IPS DF 4.7 (cell line): ENCODE measurements around the gene MDC1.
"Not testable (repeated sequence)": the region's sequence is repeated elsewhere in the genome, so short reads cannot be mapped to it uniquely, and the experiment has no call there.

Source experiments
- DNase-seq: peaks from one replicate; pipeline ENCODE4 v3.0.0-alpha.2; 2013; ENCODE audit warnings: low spot score; ENCODE audit errors: extremely low read depth

MDC1 gene

DNA sequence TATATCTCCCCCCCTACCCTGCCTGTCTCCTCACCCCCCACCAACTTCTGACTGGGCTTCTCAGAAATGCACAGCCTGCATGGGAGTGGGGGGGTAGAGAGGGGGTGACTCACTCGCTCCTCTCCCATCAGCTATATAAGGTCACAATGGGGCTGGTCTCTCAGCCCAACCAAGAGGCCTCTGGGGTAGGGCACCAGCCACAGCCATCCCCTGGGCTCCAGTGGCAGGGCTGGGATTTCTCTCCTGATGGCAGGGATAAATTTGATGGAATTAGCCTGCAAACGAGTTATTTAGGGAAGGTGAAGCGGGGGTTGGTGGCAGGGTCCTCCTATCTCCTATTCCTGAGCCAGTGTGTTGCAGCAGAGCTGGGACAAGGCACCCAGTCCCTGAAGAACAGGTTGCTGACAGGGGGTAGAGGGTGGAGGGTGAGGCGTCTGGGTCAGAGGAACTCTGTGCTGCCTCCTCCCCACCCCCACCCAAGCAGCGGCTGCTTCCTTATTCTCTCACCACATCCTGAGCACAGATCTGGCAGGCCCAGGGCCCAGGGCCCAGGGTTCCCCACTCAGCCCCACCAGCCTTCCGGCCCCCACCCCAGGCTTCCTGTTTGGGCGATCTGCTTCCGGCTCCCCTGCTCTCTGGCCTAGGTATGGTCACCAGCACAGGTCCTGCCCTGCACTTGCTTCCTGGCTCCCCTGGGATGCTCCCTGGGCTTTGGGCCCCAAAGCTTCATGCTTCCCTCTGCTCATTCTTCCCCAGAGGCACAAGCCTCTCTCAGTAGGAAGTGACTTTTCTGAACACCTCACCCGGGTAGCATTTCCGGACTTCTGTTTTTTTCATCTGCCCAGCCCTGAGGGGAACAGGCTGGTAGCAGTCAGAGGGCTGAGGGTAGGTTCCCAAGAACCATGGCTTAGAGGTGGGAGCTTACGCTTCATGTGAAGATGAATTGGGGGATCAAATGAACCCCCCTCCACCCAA is 34.7 kb downstream of the MDC1 start:
- no peak for DNase-seq

DNA sequence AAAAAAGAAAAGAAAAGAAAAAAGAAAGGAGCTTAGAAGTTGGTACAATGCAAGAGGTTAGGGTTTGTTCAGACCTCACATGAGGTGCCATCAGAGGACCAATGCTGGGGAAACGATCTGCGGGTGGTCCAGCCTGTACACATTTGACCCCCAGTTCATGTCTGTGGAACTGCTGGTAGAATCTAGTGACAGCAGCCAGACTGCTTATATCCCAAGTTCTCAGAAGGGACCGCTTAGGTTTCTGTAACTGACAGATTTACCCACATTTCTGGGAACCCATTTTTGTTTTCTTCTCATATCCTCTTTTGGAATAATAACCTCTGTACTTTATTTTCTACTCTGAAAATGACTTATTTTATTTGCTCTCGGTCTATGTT is 35.3 kb downstream of the MDC1 start:
- no peak for DNase-seq

DNA sequence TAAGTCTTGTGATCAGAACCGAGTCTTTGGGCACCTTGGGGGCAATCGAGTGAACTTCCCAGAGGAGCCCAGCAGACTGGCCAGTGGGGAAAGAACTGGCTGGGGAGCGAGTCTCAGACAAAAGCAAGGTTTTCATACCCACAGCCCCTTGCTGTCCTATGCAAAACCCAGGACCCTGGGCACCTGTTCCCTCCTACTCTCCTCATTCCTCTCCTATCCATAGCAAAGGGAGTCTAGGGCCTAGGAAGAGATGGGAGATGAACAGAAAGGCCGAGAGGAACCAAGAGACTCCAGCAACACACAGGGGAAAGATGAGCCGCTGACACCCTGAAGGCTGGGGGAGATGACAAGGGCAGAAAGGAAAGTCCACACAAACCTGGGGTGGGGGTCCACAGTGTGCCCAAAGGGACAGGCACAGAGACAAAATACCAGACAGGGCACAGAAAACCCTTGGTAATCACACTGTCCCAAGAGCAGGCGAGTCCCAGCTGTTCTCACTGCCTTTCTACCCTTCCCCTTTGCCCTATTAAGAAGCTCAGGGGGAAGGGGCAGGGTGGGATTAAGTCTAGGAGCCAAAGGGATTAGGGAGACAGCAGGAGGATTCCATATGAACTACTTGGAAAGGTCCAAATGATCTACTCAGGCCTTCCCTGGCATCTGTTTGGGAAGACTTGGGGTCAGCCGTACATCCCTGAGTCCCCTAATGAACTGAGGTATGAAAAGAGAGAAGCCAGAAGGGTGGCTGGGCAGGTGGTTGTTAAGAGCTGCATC is 37.1 kb downstream of the MDC1 start:
- DNase-seq = no peak

DNA sequence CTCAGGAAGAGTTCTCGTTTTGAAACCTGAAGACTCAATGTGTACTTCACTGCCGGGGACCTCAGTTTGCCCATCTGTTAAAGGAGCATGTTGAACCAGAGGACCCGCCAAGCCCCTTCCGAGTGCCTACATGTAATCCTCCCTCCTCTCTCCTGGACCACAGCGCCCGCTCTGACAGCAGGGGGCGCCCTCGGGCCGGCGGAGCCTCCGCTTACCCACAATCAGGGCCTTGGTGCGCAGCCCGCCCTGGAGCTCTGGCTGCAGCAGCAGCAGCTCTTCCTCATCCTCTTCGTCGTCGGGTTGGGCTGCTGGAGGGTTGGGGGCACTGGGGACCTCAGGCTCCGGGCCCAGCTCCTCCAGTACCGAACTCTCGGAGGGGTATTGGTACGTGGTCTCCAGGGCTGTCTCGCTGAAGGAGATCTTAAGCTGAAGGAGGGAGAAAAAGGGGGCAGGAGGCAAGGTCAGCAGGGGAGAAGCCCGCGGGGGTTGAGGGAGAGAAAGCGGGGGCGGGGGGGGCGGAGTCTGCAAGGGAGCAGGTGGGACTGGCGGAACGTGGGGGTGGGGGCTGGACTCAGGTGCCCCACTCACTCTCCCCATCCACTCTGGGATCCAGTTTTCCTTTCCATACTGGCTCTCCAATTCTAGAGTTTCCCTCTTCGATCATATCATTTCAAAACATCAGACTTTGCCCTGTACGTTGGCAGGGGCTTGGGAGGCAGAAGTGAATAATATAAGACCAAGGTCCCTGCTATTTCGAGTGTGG is 37.9 kb downstream of the MDC1 start:
- DNase-seq = no peak

DNA sequence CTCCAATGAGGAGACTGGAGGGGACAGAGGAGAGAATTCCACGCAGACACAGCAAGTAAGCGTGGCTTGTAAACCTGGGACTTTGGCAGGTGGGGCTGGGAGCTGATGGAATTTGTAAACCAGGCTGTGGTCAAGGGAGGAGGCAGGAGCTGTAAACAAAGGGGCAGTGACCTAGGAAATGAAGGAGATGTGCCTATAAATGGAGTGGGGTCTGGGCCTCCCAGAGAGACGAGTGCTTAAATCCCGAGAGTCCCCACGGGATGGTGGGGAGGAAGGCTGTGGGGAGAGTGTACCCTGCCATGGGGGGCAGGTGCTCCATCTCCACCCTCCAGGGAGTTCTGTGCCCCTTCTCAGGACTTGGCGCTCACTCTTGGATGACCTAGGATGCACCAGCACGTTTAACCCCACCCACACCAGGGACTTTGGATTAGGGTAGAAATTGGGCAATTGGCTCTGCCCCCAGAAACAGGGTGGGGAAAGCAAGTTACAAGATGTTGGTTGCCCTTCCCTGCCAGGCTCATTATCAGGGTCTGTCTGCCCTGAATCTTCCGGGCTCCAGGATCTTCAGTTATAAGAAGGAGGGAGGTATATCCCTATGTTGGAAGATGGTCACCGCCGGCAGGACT is 40.3 kb downstream of the MDC1 start:
- DNase-seq = no peak

DNA sequence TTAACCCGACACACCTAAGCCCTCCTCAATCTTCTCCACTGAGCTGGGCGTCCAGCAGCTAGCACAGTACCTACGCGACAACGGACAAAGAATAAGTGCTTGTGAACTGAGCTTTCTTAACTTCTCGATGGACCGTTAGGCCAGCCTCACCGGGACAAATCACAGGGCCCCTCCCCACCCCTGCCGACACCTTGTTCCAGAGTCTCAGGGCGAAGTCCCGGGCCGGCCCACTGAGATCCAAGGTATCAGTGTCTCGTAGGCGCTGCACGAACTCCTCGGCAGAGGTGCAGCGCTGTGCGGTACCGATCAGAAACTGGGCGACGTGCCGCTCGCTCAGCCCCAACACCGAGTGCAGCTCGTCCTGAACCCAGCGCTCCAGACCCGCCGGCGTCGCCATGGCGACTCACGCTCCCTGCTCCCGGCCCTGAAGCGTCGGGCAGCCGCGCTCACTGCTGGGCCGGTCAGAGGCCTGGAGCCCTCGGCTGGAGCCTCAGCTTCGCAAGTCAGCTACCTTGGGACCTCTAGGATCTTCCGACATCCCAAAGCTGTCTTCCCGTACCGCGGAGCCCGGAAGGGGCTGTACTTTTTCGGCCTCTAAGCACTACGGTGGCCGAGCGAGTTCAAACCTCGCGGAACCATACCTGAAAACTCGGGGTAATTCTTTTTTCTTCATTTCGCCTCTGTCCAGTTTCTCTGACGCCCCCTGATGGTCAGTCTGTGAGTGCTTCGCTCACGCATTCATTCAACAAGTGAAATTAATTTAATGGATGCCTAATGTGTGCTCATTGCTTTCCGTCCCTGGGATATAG is 44.4 kb downstream of the MDC1 start, which contains the start of gene DHX16:
Gene DHX16 (minus strand): TSS at position 562 of the 809 bp plus-strand sequence. CDS start 165 bp downstream, at position 397.
- peak; percentile 95 for DNase-seq

DNA sequence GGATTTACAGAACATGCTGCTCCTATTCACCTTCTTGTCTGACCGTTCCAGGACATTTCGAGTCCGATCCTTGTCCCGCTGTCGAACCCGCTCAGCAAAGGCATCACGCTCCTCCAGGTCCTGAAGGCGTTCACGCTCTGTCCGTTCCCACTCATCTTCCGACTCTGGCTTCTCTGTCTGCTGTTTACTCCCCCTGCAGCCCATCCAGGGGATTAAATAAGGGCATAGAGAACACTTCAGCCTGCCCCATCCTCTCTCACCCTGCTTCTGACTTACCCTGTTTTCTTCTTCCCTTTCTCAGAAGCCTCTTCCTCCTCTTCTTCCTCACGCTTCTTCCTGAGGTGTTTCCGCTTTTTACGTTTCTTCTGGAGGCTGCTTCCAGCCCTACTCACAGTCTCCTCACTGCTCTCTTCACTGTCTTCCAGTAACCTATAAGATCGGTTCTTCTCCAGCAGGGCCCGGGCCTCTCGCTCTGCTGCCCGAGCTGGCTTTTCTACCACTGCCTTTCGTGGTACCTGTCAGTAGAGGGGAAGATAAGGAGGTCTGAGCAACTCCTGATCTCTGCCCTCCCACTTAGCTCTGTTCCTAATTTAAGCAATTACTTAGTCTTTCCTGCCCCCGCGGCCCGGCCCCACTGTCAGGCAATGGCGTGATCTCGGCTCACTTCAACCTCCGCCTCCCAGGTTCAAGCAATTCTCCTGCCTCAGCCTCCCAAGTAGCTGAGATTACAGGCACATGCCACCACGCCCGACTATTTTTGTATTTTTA is 46.1 kb downstream of the MDC1 start:
- no peak for DNase-seq

DNA sequence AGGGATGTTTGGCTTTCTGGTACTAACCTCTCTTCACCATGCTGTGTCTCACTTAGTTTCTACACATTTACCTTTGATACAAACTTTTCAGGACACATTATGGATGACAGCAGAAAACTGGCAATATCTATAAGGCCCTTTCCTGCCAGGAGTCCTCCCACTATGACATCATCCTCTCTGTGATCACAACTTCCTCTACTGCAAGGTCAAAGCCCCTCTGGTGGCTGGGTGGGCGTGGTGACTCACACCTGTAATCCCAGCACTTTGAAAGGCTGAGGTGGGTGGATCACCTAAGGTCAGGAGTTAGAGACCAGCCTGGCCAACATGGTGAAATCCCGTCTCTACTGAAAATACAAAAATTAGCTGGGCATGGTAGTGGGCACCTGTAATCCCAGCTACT is 50.8 kb downstream of the MDC1 start:
- not testable (repeated sequence) for DNase-seq

DNA sequence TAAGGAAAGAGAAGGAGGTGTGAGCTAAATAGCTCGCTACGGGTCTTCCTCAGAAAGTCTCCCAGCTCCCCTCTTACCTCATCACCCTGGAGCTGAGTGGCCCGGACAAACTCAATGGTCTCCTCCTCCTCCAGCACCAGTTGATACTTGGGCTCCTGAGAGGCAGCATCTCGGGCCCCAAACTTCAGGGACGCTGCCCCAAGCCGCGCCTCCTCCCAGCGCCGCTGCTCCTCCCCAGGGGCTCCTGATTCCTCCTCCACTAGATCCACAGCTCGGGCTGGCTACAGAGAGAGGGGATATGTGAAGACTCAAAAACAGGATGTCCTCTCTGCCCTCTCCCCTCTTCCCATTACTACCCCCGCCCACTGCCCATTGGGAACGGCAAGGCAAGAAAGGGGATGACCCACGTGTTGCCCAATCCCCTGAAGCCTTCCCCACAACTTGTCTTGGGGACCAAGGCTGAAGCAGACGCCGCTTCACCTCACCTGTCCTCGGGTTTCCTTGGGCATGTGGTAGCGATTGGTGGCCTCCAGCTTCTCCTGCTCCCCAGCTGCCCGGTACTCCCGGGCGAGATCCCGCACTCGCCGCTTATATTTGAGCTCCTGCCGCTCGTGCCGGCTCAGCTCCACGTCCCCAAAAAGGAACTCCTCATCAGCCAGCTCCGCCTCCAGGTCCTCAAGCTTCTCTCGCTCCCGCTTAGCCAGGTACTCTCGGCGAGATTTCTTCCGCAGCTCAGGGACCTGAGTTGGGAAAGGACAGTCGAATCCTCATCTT is 51.9 kb downstream of the MDC1 start:
- no peak for DNase-seq

DNA sequence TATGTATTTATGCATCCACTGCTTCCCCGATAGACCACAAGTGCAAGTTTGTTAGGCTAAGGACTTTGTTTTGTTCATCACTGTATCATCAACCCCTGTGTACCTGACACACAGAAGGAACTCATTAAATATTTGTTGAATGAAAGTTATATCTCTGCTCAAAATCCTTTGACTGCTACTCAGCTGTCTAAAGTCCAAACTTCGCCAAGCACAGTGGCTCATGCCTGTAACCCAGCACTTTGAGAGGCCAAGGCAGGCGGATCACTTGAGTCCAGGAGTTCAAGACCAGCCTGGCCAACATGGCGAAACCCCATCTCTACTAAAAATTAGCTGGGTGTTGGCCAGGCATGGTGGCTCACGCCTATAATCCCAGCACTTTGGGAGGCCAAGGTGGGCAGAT is 59.2 kb downstream of the MDC1 start:
- not testable (repeated sequence) for DNase-seq

DNA sequence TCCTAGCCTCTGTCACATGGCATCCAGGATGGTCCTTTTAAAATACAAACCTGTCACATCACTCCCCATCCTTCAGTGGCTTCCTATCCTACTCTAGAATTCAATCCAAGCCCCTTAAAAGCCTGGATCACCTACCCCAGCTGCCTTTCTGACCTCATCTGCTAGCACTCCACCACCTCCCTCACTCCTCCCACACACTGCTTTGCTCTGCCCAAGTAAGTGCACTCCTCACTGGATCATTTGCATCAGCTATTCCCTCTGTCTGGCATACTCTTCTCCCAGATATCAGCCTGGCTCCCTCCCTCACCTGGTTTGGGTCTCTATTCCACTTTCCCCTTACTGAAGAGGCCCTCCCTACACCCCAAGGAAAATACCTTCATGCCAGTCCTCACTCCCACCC is 59.6 kb downstream of the MDC1 start:
- DNase-seq = no peak

DNA sequence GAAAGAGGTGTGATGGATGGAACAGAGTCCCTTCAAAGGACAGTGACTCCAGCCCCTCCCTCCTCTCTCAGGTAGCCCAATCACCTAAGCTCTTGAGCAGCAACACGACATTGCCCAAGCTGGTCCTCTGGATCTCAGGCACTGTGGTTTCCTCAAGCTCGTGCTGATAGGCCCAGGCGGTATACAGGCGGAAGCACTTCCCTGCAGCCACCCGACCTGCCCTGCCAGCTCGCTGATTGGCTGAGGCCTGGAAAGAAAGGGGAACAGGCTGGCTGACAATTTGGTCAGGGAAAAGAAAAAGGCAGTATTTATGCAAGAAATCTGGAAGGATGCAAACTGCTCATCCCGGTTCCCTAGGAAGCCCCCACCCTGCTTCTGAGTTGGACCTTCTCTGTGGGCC is 60.6 kb downstream of the MDC1 start:
- no peak for DNase-seq

DNA sequence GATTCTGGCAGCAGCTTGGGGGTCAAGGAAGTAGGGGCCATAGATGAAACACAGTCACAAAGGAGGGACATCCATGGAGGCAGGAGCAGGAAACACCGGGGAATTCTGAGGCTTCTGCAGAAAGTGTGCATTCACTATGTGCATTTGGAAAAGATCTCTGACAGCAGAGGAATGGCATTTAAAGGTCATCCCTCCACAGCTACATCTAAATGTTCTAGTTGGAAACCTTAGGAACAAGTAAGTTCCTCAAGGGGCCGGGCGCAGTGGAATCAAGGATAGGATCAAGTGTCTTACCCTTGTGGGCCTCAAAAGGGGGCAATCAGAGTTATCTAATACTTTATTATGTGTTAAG is 61.4 kb downstream of the MDC1 start:
- no peak for DNase-seq

DNA sequence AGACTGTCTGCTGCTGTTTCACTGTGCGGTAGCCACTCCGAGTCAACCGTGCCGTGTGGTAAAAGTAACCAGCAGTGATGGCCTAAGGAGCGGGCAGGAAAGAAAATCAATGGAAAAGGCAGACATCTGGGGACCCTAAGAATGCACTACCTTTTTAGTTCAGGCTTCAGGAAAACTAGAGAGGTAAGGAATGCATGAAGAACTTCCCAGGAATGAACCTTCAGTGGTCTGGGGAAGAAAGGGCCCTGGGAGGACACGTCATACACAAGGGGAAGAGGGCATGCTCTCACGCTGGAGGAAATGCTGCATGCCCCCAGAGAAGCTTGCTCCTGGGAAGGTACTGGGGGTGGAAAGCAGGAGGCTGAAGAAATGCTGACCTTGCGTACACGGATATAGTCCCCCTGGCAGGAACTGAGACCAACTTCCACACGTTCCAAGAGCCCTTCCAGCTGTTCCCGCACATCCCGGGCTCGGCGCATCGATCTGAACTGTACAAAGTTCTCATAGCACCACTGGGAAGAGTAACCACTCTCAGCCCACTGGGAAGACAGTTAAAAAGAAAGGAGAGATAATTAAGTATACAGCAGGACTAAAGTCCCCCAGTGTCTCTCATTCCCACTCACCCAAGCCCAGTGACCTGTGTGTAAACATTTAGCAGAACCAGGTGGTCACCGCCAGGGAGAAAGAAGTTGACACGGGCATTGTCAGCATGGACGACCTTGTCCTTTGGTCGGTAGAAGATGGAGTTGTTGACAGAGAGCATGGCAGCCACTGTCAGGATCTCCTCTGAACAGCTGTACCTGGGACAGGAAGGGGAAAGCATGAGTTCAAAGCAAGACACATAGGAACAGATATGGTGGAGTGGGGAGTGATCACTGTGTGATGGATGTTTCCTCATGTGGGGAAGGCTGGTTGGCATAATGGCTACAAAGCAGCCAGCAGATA is 62.0 kb downstream of the MDC1 start:
- no peak for DNase-seq

DNA sequence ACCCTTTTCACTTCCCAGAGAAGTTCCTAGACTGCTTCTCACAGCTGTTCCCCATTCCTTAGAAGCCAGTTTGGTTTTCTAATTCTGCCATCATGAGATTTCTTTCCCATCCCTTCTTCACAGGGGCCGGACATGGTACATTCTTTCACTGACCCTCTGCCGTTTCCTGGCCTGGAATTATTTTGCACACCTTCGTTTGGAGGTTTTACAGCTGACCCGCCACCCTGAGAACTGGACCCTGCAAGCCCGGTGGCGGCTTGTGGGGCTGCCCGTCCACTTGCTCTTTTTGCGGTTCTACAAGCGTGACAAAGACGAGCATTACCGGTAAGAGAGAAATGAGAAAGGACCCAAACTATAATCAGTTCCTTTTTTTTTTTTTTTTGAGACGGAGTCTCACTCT is 65.9 kb downstream of the MDC1 start:
- no peak for DNase-seq
